Measurements from ENCODE around the gene GIT1.

The GIT1 gene

DNA sequence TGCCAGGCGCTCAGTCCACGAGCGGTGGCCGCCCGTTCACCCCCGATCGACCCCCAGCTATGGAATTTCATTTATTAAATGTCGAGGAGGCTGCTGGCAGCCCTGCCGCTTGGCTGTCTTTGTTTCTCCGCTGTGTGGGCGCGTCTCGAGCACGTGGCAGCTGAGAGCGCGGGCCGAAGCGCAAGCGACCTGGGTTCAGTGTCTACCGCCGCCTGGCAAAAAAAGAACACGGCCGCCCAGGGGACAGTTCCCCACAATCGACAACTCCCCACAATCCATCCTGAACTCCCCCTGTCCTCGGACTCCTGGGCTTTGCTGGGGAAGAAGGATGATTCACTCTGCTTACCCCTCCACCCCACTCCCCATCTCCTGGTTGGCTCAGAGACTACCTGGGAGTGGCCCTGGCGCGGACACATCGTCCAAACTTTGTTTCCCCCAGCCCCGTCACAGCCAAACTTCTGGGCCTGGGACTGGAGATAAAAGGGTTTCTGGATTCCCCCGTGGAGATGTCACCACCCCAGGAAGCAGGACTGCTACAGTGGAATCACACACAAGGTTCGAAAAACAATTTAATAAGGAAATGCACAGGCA, 1.8 kb upstream of the GIT1 start:
- H3K27me3 ChIP-seq (ENCODE audit: insufficient read depth, low read length): peaks cover 22% of the 10 kb centered on the region
- no peaks in the 10 kb centered on the region for H3K36me3 ChIP-seq (ENCODE audit: insufficient read depth, low read length)
- H3K4me1 ChIP-seq (ENCODE audit: insufficient read depth, low read length): peaks cover 31% of the 10 kb centered on the region
- no peaks in the 10 kb centered on the region for H3K9me3 ChIP-seq (ENCODE audit: insufficient read depth, low read depth, low read length)
- H3K4me3 ChIP-seq (ENCODE audit: low read length): peak overlapping the region; percentile 66
- H3K27ac ChIP-seq (ENCODE audit: low read depth, low read length): 0 out of 2 replicates have a peak overlapping the region, but pooled peaks have one; percentile 31
- under 1% methylated on average over 31 of the region's 31 CpGs for WGBS
- peak overlapping the region; percentile 59 for H3K9ac ChIP-seq (ENCODE audit: low read depth, low read length)

DNA sequence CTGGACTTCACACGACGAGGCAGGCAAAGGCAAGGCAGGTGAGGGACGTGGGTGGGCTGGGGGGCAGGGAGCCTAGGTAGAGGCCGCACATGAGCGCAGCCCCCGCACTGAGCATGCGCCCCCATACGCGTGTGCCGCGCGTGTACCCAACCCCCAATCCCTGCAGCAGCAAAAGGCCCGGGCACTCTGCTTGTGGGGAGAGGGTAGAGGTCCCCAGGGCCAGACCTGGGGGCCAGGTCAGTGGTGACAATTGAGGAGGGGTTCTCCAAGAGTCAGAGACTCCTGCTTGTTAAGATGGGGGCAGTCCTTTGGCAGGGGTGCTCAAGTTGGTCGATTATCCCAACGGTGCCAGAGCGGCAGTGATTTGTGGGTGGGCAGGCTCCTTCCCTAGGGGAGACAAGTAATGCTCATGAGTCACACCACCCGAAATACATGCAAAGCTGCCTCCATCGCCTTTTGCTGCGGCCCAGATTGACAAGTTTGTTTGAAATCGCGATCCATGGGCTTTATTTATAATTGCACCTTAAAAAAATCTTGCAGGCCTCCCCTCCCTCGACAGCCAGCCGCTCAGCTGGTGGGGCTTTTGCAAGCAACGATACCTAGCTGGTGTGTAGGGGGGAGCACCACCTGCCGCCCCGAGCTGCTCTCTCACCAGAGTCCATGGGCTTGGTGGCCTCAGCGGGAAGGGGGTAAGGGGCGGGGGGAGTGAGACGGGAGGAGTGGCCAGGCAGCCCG, 1.1 kb upstream of the GIT1 start:
- 19% methylated on average over 30 of the region's 30 CpGs for WGBS
- 0 out of 2 replicates have a peak overlapping the region, but pooled peaks have one; percentile 31 for H3K27ac ChIP-seq (ENCODE audit: low read depth, low read length)
- H3K9ac ChIP-seq (ENCODE audit: low read depth, low read length): peak overlapping the region; percentile 59

DNA sequence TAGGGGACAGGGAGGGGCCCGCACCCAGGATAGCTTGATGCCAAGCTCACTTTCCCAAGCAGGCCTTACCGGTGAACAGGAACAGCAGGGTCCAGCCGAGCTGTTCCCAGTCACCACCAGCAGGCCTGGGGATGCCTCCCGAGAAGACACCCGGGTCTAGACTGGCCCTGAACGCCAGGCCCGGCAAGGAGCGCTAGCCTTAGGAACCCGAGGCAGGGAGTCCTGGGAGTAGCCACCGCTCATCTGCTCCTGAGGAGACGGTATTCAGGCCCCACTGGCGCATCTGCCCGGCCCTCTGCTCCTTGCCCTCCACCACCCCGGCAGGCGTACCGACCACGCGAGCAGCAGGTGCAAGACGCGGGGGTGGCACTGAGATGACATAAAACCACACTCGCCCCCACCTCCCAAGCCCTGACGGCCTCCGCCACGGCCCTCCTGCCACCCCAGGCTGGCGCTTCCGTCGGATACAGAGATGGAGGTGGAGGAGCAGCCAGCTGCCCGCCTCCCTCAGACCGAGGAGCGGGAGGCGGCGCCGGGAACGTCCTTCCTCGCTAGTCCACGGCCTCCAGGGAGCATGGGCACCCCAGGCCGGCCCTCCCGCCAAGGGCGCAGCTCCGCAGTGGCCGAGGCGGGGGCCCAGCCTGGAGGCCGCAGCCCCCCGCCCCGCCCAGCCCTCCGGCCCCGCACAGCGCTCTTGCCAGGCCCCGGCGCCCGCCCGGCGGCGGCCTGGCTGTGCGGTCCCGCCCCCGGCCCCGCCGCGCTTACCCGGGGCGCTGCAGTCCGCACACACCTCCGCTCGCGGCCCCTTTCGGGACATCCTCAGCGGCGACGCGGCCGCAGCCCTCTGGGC, 661 bp downstream of the GIT1 start:
- Histone ChIP-seq H3K36me3 (ENCODE audit: insufficient read depth, low read length) (no peaks in the 10 kb centered on the region), H3K27ac (ENCODE audit: low read depth, low read length) (no peak overlapping the region), H3K4me1 (ENCODE audit: insufficient read depth, low read length) (peaks cover 48% of the 10 kb centered on the region), H3K9ac (ENCODE audit: low read depth, low read length) (peak overlapping the region; percentile 51; the same call in 1 of the 2 replicates), H3K27me3 (ENCODE audit: insufficient read depth, low read length) (peaks cover 15% of the 10 kb centered on the region), H3K9me3 (ENCODE audit: insufficient read depth, low read depth, low read length) (no peaks in the 10 kb centered on the region), H3K4me3 (ENCODE audit: low read length) (peak overlapping the region; percentile 66)
- 1% methylated on average over 72 of the region's 72 CpGs for WGBS

More for the DNA sequence above, 1.1 kb upstream of the GIT1 start:
- Histone ChIP-seq H3K4me3 (ENCODE audit: low read length) (peak overlapping the region; percentile 66), H3K4me1 (ENCODE audit: insufficient read depth, low read length) (peaks cover 35% of the 10 kb centered on the region), H3K9me3 (ENCODE audit: insufficient read depth, low read depth, low read length) (no peaks in the 10 kb centered on the region), H3K36me3 (ENCODE audit: insufficient read depth, low read length) (no peaks in the 10 kb centered on the region), H3K27me3 (ENCODE audit: insufficient read depth, low read length) (peaks cover 22% of the 10 kb centered on the region)

DNA sequence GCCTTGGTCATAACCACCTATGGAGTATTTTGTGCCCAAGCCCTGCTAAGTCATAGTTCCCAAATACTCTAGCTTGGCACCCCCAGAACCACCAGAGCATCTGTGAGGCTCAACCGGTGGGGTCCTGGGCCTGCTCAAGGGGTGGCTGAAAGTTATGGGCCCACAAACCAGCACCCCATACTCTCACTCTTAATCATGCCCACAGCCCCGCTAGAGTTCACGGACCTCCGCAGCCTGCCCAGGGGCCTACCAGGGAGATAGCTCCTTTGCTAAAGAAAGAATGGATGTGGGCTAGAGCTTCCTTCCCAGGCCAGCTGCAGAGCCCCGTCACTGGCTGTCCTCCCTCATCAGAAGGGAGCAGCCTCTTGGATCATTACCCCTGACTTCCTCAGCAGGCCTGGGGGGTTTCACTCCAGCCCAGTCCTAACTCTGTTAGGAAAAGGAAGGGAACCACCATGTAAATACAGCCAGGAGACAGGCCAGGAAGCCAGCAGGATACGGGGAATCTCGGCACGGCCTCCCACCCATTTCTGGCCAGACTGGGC, 1.4 kb downstream of the GIT1 start:
- H3K4me1 ChIP-seq (ENCODE audit: insufficient read depth, low read length): peaks cover 50% of the 10 kb centered on the region
- 52% methylated on average over 8 of the region's 8 CpGs for WGBS

DNA sequence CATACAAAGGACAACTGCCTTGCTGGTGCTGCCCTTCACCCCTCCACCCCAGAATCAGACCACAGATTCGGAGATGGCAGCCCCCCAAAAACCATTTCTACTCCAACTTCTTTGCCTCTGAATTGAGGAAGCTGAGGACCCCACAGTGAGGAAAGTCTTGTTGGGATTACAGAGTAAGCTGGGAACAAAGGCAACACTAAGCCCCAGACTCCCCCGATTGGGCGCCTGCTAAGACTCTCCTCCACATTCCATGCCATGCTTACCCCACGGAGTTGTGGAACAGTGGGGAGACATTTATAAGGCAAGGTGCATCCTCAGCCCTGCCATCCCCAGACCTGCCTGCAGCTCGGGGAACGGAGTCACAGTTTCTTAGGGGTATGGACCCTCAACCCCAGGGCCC, 1.9 kb downstream of the GIT1 start:
- Histone ChIP-seq H3K9me3 (ENCODE audit: insufficient read depth, low read depth, low read length) (no peaks in the 10 kb centered on the region), H3K4me3 (ENCODE audit: low read length) (peak overlapping the region; percentile 66; the same call in 1 of the 2 replicates), H3K27me3 (ENCODE audit: insufficient read depth, low read length) (peaks cover 14% of the 10 kb centered on the region), H3K36me3 (ENCODE audit: insufficient read depth, low read length) (0 out of 2 replicates have a peak, but pooled peaks cover 2% of the 10 kb centered on the region), H3K27ac (ENCODE audit: low read depth, low read length) (no peak overlapping the region), H3K9ac (ENCODE audit: low read depth, low read length) (no peak overlapping the region), H3K4me1 (ENCODE audit: insufficient read depth, low read length) (peaks cover 49% of the 10 kb centered on the region)
- 90% methylated on average over 6 of the region's 6 CpGs for WGBS

More for the DNA sequence above, 1.4 kb downstream of the GIT1 start:
- Histone ChIP-seq H3K9ac (ENCODE audit: low read depth, low read length) (0 out of 2 replicates have a peak overlapping the region, but pooled peaks have one; percentile 51), H3K27ac (ENCODE audit: low read depth, low read length) (no peak overlapping the region), H3K27me3 (ENCODE audit: insufficient read depth, low read length) (peaks cover 14% of the 10 kb centered on the region), H3K4me3 (ENCODE audit: low read length) (peak overlapping the region; percentile 66), H3K9me3 (ENCODE audit: insufficient read depth, low read depth, low read length) (no peaks in the 10 kb centered on the region), H3K36me3 (ENCODE audit: insufficient read depth, low read length) (no peaks in the 10 kb centered on the region)

DNA sequence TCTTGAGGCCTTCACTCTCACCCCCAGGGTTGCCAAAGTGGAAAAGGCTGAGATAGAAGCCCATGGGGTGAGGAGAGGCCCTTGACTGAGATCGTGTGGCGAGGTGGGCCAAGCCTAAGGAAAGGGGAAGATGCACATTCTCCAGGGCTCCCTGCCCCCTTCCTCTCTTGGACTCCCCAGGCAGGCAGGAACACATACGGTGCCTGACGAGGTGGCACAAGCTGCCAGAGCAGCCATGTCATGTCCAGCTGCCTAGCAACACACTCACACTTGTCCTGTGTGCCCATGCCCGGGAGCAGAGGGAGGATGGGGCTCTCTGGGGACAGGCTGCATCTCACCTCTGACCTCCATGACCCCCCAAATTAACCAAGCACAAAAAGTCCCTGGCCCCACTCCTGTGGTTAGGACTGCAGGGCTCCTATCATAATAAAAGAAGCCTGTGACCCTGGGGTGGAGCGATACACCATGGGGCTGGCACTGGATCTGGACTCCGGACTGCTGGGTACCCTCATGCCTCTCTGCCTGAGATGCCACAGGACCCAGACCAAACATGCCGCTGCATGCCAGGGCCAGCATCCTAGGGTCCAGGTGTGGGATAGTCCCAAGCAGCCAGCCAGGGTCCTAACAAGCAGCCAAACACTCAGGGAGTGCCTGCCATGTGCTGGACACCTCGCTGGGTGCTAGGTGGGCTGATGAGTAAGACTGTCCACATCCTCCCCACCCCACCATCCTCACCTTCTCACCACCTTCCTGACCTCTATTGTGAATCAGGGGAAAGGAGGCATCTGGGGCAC, 2.6 kb downstream of the GIT1 start:
- H3K4me1 ChIP-seq (ENCODE audit: insufficient read depth, low read length): peaks cover 43% of the 10 kb centered on the region

DNA sequence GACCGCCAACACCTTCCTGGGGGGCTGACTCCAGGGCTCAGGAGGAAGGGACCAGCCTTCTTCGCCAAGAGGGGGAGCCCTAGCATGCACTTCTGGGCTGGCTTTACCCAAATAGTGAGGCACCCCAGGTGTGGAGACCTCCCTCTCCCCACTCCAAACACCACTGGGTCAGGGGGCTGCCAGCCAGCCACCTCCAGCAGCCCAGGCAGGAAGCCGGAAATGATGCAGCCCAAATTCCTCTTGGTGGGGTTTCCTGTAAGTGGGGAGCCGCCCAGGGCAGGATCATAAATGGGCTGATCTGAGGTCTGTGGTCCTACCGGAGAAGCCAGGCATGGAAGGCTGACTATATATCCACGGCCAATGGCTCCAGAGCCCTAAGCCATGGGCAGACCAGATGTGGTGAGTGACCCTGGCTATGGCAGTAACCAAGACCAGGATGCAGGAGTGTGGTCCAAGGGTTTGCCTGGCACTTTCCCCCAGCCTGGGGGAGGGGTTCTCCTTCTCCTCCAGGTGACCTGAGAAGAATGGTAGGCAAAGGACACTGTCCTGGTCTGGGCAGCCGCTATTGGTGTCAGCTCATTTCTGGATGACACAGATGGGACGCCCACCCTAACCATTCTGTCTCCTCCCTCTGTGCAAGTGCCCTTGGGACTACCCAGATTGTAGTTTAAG, 4.2 kb downstream of the GIT1 start:
- Histone ChIP-seq H3K4me1 (ENCODE audit: insufficient read depth, low read length) (peaks cover 37% of the 10 kb centered on the region), H3K4me3 (ENCODE audit: low read length) (no peak overlapping the region), H3K9me3 (ENCODE audit: insufficient read depth, low read depth, low read length) (no peaks in the 10 kb centered on the region), H3K27ac (ENCODE audit: low read depth, low read length) (no peak overlapping the region), H3K36me3 (ENCODE audit: insufficient read depth, low read length) (peaks cover 10% of the 10 kb centered on the region; the same call in 1 of the 2 replicates), H3K27me3 (ENCODE audit: insufficient read depth, low read length) (peaks cover 8% of the 10 kb centered on the region), H3K9ac (ENCODE audit: low read depth, low read length) (no peak overlapping the region)
- 82% methylated on average over 8 of the region's 8 CpGs for WGBS

More for the DNA sequence above, 2.6 kb downstream of the GIT1 start:
- Histone ChIP-seq H3K4me3 (ENCODE audit: low read length) (no peak overlapping the region), H3K9me3 (ENCODE audit: insufficient read depth, low read depth, low read length) (no peaks in the 10 kb centered on the region), H3K9ac (ENCODE audit: low read depth, low read length) (no peak overlapping the region), H3K27me3 (ENCODE audit: insufficient read depth, low read length) (peaks cover 14% of the 10 kb centered on the region), H3K27ac (ENCODE audit: low read depth, low read length) (no peak overlapping the region), H3K36me3 (ENCODE audit: insufficient read depth, low read length) (peaks cover 9% of the 10 kb centered on the region; the same call in 1 of the 2 replicates)
- WGBS: 92% methylated on average over 9 of the region's 9 CpGs

DNA sequence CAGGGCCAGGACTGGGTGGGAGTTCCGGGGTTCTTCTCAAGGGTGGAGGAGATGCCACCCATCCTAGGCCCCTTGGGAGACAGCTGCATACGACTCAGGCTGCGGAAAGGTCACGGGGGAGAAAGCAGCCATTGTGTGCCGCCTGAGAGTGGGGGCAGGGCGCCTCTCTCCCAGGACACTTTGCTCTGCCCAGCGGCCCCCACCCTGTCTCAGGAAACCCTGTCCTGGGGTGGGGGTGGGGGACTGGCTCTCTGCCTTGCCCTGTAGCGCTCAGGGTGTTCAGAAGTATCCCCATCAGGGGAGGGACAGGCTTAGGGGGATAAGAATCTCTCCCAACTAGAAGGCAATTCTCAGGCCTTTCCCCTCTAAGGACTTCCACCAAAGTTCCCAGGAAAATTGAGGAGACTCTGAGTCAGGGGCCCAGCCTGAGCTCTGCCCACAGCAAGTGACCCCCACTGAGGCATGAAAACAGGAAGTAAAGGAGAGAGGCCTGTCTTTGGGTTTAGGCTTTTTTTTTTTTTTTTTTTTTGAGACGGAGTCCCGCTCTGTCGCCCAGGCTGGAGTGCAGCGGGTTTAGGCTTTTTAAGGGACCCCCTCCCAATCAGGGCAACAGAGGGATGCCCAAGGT, 4.9 kb downstream of the GIT1 start:
- Histone ChIP-seq H3K27ac (ENCODE audit: low read depth, low read length) (peak overlapping the region; percentile 43; the same call in 1 of the 2 replicates), H3K9ac (ENCODE audit: low read depth, low read length) (no peak overlapping the region), H3K27me3 (ENCODE audit: insufficient read depth, low read length) (0 out of 2 replicates have a peak, but pooled peaks cover 4% of the 10 kb centered on the region), H3K9me3 (ENCODE audit: insufficient read depth, low read depth, low read length) (no peaks in the 10 kb centered on the region), H3K4me3 (ENCODE audit: low read length) (0 out of 2 replicates have a peak overlapping the region, but pooled peaks have one; percentile 3), H3K4me1 (ENCODE audit: insufficient read depth, low read length) (peaks cover 32% of the 10 kb centered on the region), H3K36me3 (ENCODE audit: insufficient read depth, low read length) (peaks cover 15% of the 10 kb centered on the region; the same call in 1 of the 2 replicates)
- WGBS: 55% methylated on average over 12 of the region's 12 CpGs

DNA sequence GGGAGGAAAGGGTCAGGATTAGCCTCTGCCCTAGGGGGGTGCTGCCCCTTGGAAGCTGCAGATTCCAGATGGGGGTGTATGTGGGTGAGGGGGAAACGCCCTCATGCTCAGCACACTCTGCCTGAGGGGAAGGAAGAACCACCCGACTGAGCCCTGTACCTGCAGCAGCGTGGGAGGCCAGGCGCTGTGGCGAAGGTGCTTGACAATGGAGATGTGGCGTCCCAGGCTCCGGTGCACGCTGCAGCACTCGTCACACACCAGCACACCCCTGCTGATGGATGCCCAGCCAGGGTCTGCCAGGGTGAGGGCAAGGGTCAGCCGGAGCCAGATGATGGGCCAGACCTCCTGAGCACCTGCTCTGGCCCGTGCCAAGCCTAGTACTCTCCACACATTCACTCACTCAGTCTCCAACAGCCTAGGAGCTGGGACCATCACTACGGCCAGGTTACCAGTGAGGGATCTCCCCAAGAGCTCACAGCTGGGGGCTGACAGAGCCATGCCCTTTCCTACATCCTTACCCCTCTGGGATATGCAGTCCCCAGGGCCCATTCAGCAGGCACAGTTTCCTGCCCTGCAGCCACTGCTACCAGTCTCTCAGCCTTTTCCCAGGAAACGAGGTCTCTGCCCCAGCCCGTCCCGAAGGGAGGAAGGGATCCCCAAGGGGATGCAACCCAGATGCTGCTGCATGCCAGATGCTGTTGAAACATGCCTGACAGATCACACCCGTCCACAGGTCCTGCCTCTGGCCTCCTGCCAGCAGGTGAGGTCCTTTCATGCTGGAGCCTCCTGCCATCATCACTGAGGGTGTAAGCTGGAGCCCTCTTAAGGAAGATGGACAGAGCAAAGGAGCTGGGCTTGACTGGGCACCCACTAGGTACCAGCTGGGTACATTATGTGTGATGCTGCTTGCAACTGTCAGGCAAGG, 5.9 kb downstream of the GIT1 start:
- peaks cover 16% of the 10 kb centered on the region for H3K36me3 ChIP-seq (ENCODE audit: insufficient read depth, low read length)
- no peak overlapping the region for H3K9ac ChIP-seq (ENCODE audit: low read depth, low read length)
- H3K4me1 ChIP-seq (ENCODE audit: insufficient read depth, low read length): peaks cover 32% of the 10 kb centered on the region
- H3K27ac ChIP-seq (ENCODE audit: low read depth, low read length): no peak overlapping the region
- 93% methylated on average over 16 of the region's 16 CpGs for WGBS
- H3K4me3 ChIP-seq (ENCODE audit: low read length): no peak overlapping the region
- H3K9me3 ChIP-seq (ENCODE audit: insufficient read depth, low read depth, low read length): no peaks in the 10 kb centered on the region
- H3K27me3 ChIP-seq (ENCODE audit: insufficient read depth, low read length): 0 out of 2 replicates have a peak, but pooled peaks cover 4% of the 10 kb centered on the region
